ENCODE results near the gene LRP6. TPM values are rescaled to one million over a fixed set of nuclear protein-coding genes. Genes with fewer than 3 reads are reported as not detected.
A peak's percentile ranks its signal among the peaks of the same experiment; 100 is the strongest.

The LRP6 gene
- total and polyA plus RNA-seq, 11 donors = 3.7 to 29.6 (median 16.9) TPM

DNA sequence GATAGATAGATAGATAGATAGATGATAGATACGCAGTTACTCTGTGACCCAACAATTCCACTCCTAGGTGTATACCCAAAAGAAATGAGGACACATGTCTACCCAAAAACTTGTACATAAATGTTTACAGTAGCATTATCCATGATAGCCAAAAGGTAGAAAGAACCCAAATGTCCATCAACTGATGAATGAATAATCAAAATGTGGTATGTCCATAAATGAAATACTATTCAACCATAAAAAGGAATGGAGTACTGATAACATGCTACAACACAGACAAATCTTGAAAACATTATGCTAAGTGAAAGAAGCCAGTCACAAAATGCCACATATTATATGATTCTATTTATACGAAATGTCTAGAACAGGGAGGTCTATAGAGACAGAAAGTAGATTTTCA lies 36.1 kb upstream of the LRP6 start:
- WGBS, 4 donors = 96 to 99% (median 97%) methylated on average over 2 of the region's 2 CpGs
- H3K9me3 ChIP-seq = peaks cover 0 to 8% (median 0%) of the 10 kb centered on the region in 12 donors
- no peak overlapping the region for H3K4me3 ChIP-seq

DNA sequence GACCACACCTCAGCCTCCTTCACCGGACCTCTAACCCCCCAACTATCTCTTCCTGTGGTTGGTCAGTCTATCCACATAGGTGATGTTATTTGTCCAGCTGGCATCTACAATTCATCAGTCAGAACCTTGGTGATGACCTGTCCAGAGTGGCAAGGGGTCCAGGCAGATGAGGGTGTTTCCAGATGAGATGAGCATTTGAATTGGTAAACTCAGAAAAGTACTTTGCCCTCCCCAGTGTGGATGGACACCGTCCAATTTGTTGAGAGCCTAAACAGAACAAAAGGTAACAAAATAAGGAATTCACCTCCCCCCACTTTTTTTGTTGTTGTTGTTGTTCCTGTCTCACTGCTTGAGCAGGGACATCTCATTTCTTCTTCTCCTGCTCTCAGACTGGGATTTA lies 34.3 kb upstream of the LRP6 start:
- WGBS, 4 donors = 90 to 95% (median 92%) methylated on average over 2 of the region's 2 CpGs
- H3K27me3 ChIP-seq = no peaks in the 10 kb centered on the region
- TF ChIP-seq POLR2A (IDR thresholded peaks at IDR 0.05) = no peak

More for the DNA sequence above, 36.1 kb upstream of the LRP6 start:
- ATAC-seq = no peak
- TF ChIP-seq, protein P1, sequence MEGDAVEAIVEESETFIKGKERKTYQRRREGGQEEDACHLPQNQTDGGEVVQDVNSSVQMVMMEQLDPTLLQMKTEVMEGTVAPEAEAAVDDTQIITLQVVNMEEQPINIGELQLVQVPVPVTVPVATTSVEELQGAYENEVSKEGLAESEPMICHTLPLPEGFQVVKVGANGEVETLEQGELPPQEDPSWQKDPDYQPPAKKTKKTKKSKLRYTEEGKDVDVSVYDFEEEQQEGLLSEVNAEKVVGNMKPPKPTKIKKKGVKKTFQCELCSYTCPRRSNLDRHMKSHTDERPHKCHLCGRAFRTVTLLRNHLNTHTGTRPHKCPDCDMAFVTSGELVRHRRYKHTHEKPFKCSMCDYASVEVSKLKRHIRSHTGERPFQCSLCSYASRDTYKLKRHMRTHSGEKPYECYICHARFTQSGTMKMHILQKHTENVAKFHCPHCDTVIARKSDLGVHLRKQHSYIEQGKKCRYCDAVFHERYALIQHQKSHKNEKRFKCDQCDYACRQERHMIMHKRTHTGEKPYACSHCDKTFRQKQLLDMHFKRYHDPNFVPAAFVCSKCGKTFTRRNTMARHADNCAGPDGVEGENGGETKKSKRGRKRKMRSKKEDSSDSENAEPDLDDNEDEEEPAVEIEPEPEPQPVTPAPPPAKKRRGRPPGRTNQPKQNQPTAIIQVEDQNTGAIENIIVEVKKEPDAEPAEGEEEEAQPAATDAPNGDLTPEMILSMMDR (IDR thresholded peaks at IDR 0.05) = no peak
- no peak for TF ChIP-seq POLR2A (IDR thresholded peaks at IDR 0.05)
- Histone ChIP-seq H3K27me3 (no peaks in the 10 kb centered on the region), H3K27ac (no peak overlapping the region), H3K4me1 (no peaks in the 10 kb centered on the region), H3K36me3 (no peaks in the 10 kb centered on the region)
- no peak for DNase-seq
- intact Hi-C loops (cut with DNase I) = no loop called here

DNA sequence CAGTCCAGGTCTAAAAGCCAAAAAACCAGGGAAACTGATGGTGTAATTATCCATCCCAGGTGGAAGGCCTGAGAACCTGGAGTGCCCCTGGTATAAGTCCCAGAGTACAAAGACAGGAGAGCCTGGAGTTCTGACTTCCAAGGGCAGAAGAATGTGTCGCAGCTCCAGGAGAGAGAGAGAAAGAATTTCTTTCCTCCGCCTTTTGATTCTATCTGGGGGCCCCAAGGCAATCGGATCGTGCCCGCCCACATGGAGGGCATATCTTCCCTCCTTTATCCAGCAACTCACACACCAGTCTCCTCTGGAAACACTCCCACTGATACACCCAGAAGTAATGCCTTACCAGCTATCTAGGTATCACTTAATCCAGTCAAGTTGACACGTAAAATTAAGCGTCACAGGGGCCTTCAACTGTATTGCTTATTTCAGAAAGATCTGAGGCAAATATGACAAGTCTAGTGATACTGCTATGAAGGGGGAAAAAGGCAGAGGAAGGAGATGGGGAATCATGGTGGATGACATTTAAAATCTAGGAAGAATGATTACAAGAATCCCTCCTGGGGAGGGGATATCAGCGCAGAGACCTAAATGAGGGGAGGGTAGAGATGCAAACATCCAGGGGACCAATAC lies 30.5 kb upstream of the LRP6 start:
- TF ChIP-seq, protein P1 (IDR thresholded peaks at IDR 0.05) = no peak
- TF ChIP-seq POLR2A (IDR thresholded peaks at IDR 0.05) = no peak
- intact Hi-C loops (cut with DNase I) = no loop called here
- Histone ChIP-seq H3K4me3 (no peak overlapping the region), H3K27me3 (no peaks in the 10 kb centered on the region), H3K27ac (no peak overlapping the region), H3K4me1 (peaks cover 0 to 6% (median 0%) of the 10 kb centered on the region in 12 donors), H3K9me3 (no peaks in the 10 kb centered on the region), H3K36me3 (no peaks in the 10 kb centered on the region)
- ATAC-seq = no peak
- WGBS, 4 donors = 69 to 75% (median 73%) methylated on average over 8 of the region's 8 CpGs
- DNase-seq = no peak

More for the DNA sequence above, 34.3 kb upstream of the LRP6 start:
- H3K27ac ChIP-seq = no peak overlapping the region
- intact Hi-C loops (cut with DNase I) = no loop called here
- H3K4me3 ChIP-seq = no peak overlapping the region
- H3K9me3 ChIP-seq = peaks cover 0 to 8% (median 0%) of the 10 kb centered on the region in 12 donors
- no peaks in the 10 kb centered on the region for H3K36me3 ChIP-seq
- ATAC-seq (no peak), DNase-seq (no peak)
- H3K4me1 ChIP-seq = no peaks in the 10 kb centered on the region

DNA sequence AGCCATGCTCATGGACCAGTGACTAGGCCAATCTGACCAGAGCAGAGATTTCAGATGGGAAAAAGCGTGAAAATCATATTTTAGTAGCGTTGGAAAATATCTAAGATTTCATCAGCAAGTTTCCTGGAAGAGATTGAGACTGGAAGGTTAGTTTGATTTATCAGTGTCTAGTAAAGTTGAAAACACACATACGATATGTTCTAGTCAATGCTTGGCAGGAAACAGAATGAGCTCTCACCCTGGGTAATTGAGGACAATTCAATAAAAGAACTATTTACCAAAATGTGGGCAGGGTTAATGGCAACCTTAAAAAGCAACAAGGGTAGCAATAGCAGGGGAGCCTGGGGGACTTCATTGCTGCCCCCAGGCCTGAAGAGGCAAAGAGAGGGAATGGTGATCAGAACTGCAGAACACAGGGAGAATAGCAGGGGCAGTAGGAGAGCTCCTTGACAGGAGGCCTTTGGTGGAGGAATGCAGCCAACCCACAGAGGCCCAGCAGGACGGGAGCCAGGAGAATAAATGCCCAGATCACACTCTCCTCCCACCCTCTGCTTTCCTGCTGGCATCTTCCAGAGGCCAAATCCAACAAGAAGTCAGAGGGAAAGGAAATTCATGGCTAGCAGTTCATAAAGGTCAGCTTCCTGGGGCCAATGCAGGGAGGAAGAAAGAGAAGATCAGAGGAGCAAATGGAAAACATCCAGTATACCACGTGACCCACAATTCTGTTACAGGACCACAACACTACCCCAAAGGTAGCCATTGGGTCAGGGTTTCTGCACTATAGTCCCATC lies 27.6 kb upstream of the LRP6 start:
- Histone ChIP-seq H3K4me3 (no peak overlapping the region), H3K27me3 (no peaks in the 10 kb centered on the region), H3K36me3 (no peaks in the 10 kb centered on the region), H3K27ac (no peak overlapping the region), H3K9me3 (no peaks in the 10 kb centered on the region), H3K4me1 (peaks cover 0 to 6% (median 0%) of the 10 kb centered on the region in 12 donors)
- ATAC-seq (peak in 2 of 4 donors; percentile 34 to 48), DNase-seq (no peak)
- 63 to 74% (median 70%) methylated on average over 5 of the region's 5 CpGs for WGBS, 4 donors
- TF ChIP-seq POLR2A (IDR thresholded peaks at IDR 0.05) = no peak
- TF ChIP-seq, protein P1 (IDR thresholded peaks at IDR 0.05) = no peak
- intact Hi-C loops (cut with DNase I) = no loop called here
